Inflammatory macrophage (primary cell): ENCODE measurements around the gene PHIP.

ENCODE experiments used
- DNase-seq, 2 donors: peaks; one replicate each; pipeline ENCODE4 v3.0.0-alpha.2; 2020 to 2022
- total RNA-seq, 18 experiments: gene quantifications; one replicate each; lab custom pipeline; 2026; ENCODE audit warnings: mixed read lengths in 6 of 18, inconsistent platforms in 2 of 18; lab: John Stamatoyannopoulos, UW

Gene PHIP
- total RNA-seq: 55.8 to 189 (median 103) reads per million in 18 experiments

DNA sequence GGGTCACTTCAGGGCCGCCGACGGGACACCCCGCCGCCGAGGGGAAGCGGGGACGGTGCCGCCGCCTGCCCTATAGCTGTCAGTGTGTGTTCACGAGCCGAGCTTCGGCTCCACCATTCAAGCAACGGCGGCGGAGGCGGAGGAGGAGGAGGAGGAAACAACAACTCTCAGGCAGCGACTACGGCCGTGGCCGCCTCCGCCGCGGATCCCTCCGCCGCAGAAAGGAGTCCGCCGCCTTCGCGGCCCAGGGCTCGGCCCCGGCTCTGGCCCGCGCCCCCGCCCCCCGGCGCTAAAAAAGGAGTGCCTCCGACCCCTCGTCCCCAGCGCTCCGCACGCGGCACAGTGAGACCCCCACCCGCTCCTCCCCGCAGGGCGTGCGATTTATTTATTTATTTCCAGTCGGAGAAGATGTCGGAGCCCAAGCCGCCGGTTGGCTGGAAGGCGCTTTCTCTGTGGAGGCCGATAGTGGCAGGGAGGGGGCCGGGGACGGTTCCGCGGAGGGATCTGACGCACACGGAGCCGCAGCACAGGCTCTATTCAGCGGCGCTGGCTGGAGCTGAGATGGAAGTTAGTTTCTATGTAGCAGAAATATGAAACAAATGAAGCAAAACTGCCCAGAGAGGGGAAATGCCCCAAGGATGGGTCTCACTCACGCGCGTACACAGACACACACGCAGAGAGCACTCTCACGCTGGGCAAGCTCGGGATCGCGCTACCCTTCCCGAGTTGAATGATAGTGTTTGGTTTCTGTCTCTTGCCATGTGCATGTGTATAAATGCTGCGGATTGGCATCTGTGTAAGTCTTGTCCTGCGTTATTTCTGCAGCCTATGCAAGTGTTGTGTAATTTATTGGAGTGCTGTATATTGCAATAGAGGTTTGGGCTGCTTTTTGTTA, at the start of gene PHIP:
PHIP (minus strand) TSS at position 180 of the 895 bp plus-strand sequence. CDS start 186 bp downstream, outside the sequence.
- peak; percentile 94 to 95 for DNase-seq

- DNase-seq: no peak
These were observed 49.6 kb upstream of the PHIP start for GRCh38 chr6:79127660-79128059.

GRCh38 chr6:79119217-79119616, 41.2 kb upstream of the PHIP start:
- no peak for DNase-seq

DNA sequence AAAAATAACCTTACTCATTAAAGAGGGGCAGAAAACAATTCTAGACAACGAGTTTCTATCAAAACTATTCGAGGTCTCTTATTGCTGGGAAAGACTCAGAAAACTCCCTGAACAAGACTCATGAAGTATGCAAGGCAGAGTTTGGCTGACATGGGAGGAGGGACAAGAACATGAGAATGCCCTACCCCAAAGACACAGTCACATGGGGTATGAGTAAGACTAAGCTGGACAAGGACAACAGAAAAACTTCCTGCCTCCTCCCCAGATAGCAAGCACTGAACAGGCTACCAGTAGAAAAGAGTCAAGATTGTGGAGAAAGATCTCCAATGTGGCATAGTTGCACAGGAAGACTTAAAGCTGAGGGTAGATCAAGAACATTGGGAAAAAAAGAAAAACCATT, 39.7 kb upstream of the PHIP start:
- DNase-seq: no peak

GRCh38 chr6:79115553-79116182, 37.6 kb upstream of the PHIP start:
- no peak for DNase-seq

- no peak for DNase-seq
These were observed 33.5 kb upstream of the PHIP start for GRCh38 chr6:79111549-79111948.

GRCh38 chr6:79101164-79101563, 23.1 kb upstream of the PHIP start:
- no peak for DNase-seq

GRCh38 chr6:79100304-79100703, 22.2 kb upstream of the PHIP start:
- no peak for DNase-seq

DNA sequence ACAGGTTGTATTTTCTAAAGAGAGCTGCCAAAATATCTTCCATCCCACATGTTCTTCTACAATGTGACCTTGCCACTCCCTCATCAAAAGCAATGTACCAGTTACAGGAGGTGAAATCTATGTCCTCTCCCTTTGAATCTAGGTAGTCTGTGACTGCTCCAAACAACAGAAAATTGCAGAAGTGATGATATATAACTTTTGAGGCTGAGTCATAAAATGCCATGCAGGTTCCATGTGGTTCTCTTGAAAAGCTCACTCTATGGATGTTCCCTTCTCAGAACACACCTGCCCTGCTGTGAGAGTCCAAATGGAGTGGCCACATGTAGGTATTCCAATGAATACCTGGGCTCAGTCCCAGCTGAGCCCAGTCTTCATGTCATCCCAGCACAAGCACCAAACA, 16.9 kb upstream of the PHIP start:
- no peak for DNase-seq

DNA sequence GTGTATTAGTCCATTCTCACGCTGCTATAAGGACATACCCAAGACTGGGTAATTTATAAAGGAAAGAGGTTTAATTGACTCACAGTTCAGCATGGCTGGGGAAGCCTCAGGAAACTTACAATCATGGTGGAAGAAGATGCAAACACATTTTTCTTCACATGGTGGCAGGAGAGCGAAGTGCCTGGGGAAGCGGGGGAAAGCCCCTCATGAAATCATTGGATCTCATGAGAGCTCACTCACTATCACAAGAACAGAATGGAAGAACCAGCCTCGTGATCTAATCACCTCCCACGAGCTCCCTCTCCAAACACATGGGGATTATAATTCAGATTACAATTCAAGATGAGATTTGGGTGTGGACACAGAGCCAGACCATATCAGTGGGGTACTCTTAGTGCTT, 13.7 kb upstream of the PHIP start:
- DNase-seq: peak in 1 of 2 donors; percentile 12

DNA sequence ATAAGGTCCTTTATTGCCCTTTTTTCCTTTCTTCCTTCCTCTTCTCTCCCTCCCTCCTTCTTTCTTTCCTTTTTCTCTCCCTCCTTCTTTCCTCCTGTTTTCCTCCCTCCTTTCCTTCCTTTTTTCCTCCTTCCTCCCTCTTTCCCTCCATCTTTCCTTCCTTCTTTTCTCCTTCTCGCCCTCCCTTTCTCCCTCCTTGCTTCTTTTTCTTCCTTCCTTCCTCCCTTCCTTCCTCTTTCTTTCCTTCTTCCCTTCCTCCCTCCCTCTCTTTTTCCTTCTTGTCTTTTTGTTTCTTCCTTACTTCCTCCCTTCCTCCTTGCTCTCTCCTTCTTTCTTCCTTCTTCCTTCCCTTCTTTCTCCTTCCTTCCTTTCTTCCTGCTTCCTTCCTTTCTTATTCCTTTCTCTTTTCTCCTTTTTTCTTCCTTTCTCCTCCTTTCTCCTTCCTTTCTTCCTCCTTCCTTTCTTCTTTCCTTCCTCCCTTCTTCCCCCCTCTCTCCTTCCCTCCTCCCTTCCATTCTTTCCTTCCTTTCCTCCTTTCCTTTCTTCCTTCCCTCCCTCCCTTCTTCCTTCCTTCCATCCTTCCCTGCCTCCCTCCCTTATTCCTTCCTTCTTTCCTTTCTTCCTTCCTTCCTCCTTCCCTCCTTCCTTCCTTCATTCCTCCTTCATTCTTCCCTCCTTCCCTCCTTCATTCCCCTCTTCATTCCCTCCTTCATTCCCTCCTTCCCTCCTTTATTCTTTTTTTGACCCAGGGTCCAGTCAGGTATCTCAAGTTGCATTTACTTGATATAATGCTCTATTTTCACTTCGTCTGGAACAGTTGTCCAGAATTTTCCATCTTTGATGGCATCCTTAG, 11.7 kb upstream of the PHIP start:
- DNase-seq: no peak

- no peak for DNase-seq
These were observed 6.6 kb upstream of the PHIP start for GRCh38 chr6:79084693-79085092.

- DNase-seq: no peak
These were observed 4.2 kb upstream of the PHIP start for GRCh38 chr6:79082304-79082703.

- DNase-seq: no peak
These were observed 3.6 kb upstream of the PHIP start for GRCh38 chr6:79081663-79082062.

DNA sequence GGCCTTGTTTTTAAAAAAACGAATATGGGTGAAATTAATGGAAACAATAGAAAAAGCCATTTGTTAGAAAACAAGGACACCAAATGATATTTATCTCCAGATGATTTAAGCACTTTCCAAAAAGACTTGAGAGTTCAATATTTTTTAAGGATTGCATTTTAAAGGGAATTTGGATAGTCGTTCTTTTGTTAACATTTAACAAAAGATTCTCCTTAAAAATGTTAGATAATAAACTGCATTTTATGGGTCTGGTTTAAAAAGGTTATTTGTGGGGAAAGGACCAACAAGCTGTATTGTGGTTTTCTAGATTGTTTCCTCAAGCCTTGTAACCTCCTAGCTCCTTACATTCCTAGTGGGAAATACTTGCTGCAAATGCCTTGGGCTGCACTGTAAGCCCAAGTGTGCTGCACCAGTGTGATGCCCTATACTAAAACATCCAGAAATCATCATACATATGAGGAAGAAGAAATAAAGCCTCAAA, 1.5 kb upstream of the PHIP start:
- no peak for DNase-seq

DNA sequence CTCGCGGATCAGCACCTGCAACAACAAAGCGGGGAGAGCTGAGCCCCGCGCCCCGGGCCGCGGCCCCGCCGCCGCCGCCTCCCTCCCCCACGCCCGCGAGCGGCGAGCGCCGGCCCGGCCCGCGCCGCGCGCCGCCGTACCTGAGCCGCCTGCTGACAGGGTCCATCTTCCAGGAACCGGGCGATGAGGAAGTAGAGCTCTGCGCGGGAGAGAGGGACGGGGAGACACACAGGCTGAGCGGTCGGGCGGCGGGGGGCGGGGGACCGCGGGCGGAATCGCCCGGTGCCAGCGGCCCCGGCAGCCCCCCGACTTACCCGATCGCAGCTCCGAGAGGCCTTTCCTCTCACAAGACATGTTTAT, 359 bp downstream of the PHIP start:
- peak; percentile 47 to 69 for DNase-seq

GRCh38 chr6:79076782-79077641, 1.0 kb downstream of the PHIP start:
- peak; percentile 89 to 94 for DNase-seq

DNA sequence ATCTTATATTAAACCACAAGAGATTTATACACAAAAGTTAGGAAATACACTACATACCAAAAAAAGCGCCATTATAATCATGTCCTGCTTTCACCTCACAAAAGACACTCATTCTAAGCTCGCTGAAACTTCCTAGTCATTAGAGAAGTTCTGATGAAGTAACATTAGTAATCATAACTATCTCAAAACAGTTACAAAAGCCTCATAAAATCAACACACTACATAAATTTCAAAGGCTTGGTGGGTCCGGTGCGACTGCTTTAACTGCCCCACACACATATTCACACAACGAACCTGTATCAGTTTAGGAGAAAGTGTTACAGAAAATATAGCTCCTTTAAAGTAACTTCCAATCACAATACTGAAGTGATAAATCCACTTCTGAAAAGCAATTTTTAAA, 1.9 kb downstream of the PHIP start:
- DNase-seq: peak in 1 of 2 donors; percentile 28

DNA sequence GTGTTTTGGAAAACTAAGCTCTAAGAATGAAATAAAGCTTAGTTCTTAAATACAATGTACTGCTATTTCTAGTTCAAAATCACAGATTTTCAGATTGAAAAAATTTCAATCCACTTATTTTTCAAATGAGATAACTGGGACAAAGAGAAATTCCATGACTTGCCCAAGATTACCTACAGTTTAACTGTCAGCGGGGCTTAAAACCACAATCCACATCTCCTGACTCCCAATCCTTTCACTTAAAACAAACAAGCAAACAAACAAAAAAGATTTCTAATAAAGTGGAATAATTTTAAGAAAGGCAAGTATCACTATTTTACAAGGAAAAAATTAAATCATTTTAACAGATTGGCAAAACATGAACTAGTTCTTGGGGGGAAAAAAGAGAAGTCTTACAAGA, 4.2 kb downstream of the PHIP start:
- no peak for DNase-seq

DNA sequence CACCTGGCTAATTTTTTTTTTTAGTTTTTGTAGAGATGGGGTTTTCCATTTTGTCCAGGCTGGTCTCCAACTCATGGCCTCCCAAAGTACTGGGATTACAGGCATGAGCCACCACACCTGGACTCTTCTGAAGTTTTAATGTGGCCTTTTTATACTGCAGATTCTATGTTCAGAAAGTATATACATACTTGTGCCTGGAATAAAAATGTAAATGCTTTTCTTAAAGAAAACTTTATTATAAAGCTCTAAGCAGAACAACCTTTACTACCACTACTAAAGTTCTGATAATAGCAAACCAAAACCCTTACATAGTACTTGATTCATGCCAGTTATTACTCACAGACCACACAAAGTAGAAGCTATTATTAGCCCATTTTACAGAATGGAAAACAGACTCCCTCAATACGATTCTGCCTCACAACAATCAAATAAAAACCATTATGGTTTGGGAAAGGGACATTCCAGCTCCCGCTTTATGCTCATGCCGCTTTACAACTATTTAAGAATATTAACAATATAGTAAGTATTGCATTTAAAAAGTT, 5.3 kb downstream of the PHIP start:
- no peak for DNase-seq

DNA sequence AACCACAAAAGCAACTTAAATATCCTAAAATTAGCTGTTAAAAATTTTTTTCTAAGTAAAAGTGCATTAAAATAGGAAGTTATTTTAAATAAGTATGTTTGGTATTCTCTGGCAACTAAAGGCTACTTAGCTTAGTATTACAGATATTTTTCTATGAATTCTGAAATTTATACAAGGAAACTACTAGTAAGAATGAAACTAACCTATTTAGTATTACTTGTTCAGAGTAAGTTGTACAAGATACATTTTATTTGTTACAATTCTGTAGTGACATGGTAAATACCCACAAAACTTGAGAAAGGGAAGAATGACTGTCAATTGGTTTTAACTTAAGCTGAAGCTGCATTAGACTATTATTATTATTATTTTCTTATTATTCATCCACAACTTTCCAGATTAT, 6.5 kb downstream of the PHIP start:
- DNase-seq: no peak
